MM.1S (cell line): ENCODE measurements around the gene RHOH.

Experiments
- DNase-seq: peaks from one replicate; pipeline ENCODE4 v3.0.0-alpha.2; 2015
- H2AFZ ChIP-seq: fragments of 300-600 bp; sonication (generic); 2 replicates; pipeline ENCODE4 v1.6.0; 2016; ENCODE audit warnings: antibody characterized with exemption, low read length
- H3F3A ChIP-seq: fragments of 300-600 bp; sonication (generic); 2 replicates; pipeline ENCODE4 v1.6.1; 2016; ENCODE audit warnings: mild to moderate bottlenecking, antibody characterized with exemption, low read length, moderate library complexity, mixed read lengths; ENCODE audit not compliant: insufficient read depth
- H3K27ac ChIP-seq: fragments of 300-600 bp; sonication (generic); 2 replicates; pipeline ENCODE4 v1.5.1; 2016; ENCODE audit warnings: mild to moderate bottlenecking, low read length
- H3K27me3 ChIP-seq: fragments of 300-600 bp; sonication (generic); replicated peaks from 2 replicates; pipeline ENCODE4 v1.6.0; 2016; ENCODE audit warnings: low read length; ENCODE audit not compliant: insufficient read depth
- H3K36me3 ChIP-seq: fragments of 300-600 bp; sonication (generic); replicated peaks from 2 replicates; pipeline ENCODE4 v1.6.1; 2016; ENCODE audit warnings: mild to moderate bottlenecking, low read length, mixed read lengths; ENCODE audit not compliant: insufficient read depth
- H3K4me1 ChIP-seq: fragments of 300-600 bp; sonication (generic); 2 replicates; pipeline ENCODE4 v1.6.1; 2016; ENCODE audit warnings: low read length, mixed read lengths
- H3K4me2 ChIP-seq: fragments of 300-600 bp; sonication (generic); 2 replicates; pipeline ENCODE4 v1.6.0; 2016; ENCODE audit warnings: low read depth, low read length
- H3K4me3 ChIP-seq: fragments of 300-600 bp; sonication (generic); 2 replicates; pipeline ENCODE4 v1.5.1; 2016; ENCODE audit warnings: low read length, mixed read lengths
- H3K79me2 ChIP-seq: fragments of 300-600 bp; sonication (generic); 2 replicates; pipeline ENCODE4 v1.6.1; 2016; ENCODE audit warnings: mixed run types, low read length, mixed read lengths
- H3K9ac ChIP-seq: fragments of 300-600 bp; sonication (generic); 2 replicates; pipeline ENCODE4 v1.6.1; 2016; ENCODE audit warnings: low read length, mixed read lengths
- H3K9me2 ChIP-seq: fragments of 300-600 bp; sonication (generic); replicated peaks from 2 replicates; pipeline ENCODE4 v1.6.1; 2016; ENCODE audit warnings: mild to moderate bottlenecking, low read length, mixed read lengths; ENCODE audit not compliant: insufficient read depth
- H3K9me3 ChIP-seq: fragments of 300-600 bp; sonication (generic); replicated peaks from 2 replicates; pipeline ENCODE4 v1.6.1; 2016; ENCODE audit warnings: mild to moderate bottlenecking, low read length, mixed read lengths; ENCODE audit not compliant: insufficient read depth
- H4K20me1 ChIP-seq: fragments of 300-600 bp; sonication (generic); 2 replicates; pipeline ENCODE4 v1.6.1; 2016; ENCODE audit warnings: mild to moderate bottlenecking, low read length, moderate library complexity, mixed read lengths; ENCODE audit not compliant: insufficient read depth
- EZH2 ChIP-seq: fragments of 300-600 bp; sonication (generic); optimal IDR thresholded peaks from 2 replicates; pipeline ENCODE3; 2017; ENCODE audit warnings: low read depth, mild to moderate bottlenecking, antibody characterized with exemption, low read length, mixed read lengths
- EZH2phosphoT487 ChIP-seq: fragments of 300-600 bp; sonication (generic); IDR thresholded peaks from 2 replicates; pipeline ENCODE4 v1.6.1; 2018; ENCODE audit warnings: antibody characterized with exemption, low read length
- TF ChIP-seq, protein P1 (sequence below): fragments of 300-600 bp; sonication (generic); IDR thresholded peaks from 2 replicates; pipeline ENCODE4 v1.5.1; 2016; ENCODE audit warnings: antibody characterized with exemption, low read length, mixed read lengths

The RHOH gene

DNA sequence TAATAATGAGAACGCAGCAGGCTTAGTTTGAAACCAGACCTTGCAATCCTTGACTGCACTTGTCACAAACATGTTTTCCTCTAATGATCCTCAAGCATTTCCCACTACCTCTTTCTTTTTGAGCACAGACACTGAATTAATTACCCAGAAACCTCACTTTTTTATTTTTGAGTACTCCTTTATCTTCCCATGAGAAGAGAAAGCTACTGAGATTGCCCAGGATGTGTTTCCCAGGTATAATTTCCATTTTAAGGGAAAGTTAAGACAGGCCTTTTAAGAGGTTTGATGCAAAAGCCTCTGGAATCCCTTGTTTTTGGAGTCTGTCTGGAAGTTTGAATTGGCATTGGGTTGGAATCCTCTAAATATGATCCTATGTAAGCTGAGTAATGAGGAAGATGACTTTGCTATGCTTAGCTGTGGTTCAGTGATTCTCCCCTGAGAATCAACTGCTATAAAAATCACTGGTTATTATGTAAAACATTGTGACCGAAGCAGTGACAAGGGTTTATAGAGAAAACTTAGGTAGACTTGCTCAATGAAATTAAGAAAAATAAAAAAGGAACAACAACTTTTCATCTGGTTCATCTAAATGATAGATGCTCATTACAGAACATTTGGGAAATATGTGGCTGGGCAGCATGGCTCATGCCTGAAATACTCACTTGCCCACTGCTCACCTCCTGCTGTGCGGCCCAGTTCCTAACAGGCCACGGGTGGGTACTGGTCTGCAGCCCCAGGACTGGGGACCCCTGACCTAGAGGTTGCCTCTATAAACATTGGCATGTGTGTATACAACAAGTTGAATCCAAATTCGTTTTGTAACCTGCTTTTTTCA lies 10.8 kb upstream of the RHOH start:
- Histone ChIP-seq H2AFZ (no peak overlapping the region), H3K36me3 (no peaks in the 10 kb centered on the region), H3K9me3 (no peaks in the 10 kb centered on the region), H3K4me1 (peaks cover 4% of the 10 kb centered on the region; the same call in 1 of the 2 replicates), H3K79me2 (peaks cover 21% of the 10 kb centered on the region), H3K27me3 (no peaks in the 10 kb centered on the region), H3K9me2 (no peaks in the 10 kb centered on the region), H3K9ac (no peak overlapping the region), H3K4me3 (no peak overlapping the region), H3F3A (0 out of 2 replicates have a peak, but pooled peaks cover 4% of the 10 kb centered on the region), H3K27ac (no peak overlapping the region), H3K4me2 (no peak overlapping the region), H4K20me1 (no peaks in the 10 kb centered on the region)
- no peak for TF ChIP-seq EZH2
- TF ChIP-seq EZH2phosphoT487, result no peak
- TF ChIP-seq, protein P1, sequence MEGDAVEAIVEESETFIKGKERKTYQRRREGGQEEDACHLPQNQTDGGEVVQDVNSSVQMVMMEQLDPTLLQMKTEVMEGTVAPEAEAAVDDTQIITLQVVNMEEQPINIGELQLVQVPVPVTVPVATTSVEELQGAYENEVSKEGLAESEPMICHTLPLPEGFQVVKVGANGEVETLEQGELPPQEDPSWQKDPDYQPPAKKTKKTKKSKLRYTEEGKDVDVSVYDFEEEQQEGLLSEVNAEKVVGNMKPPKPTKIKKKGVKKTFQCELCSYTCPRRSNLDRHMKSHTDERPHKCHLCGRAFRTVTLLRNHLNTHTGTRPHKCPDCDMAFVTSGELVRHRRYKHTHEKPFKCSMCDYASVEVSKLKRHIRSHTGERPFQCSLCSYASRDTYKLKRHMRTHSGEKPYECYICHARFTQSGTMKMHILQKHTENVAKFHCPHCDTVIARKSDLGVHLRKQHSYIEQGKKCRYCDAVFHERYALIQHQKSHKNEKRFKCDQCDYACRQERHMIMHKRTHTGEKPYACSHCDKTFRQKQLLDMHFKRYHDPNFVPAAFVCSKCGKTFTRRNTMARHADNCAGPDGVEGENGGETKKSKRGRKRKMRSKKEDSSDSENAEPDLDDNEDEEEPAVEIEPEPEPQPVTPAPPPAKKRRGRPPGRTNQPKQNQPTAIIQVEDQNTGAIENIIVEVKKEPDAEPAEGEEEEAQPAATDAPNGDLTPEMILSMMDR, result no peak
- no peak for DNase-seq

DNA sequence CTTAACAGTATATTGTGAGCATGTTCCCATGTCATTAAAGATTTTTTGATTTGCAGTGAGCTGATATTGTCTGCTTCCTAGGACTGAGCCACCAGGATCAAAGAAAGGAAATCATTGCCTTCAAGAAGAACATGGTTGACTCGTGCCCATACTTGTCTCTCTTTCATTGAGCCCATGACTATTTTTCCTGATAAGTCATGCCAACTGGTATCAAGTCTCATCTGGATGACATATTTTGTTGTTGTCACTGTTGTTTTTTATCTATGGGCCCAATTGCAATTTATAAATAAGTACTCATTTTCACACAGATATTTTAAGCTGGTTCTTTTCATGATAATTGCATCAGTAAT lies 10.2 kb upstream of the RHOH start:
- Histone ChIP-seq H3K27ac (no peak overlapping the region), H3K79me2 (peaks cover 27% of the 10 kb centered on the region), H3K36me3 (no peaks in the 10 kb centered on the region), H3K4me2 (no peak overlapping the region), H4K20me1 (no peaks in the 10 kb centered on the region), H3K9me2 (no peaks in the 10 kb centered on the region), H3K27me3 (no peaks in the 10 kb centered on the region), H3K4me1 (peaks cover 4% of the 10 kb centered on the region; the same call in 1 of the 2 replicates), H3K9me3 (no peaks in the 10 kb centered on the region), H3K9ac (no peak overlapping the region), H3K4me3 (no peak overlapping the region), H2AFZ (no peak overlapping the region), H3F3A (peaks cover 8% of the 10 kb centered on the region; the same call in 1 of the 2 replicates)
- TF ChIP-seq, protein P1, result no peak
- no peak for TF ChIP-seq EZH2phosphoT487
- no peak for TF ChIP-seq EZH2
- no peak for DNase-seq

DNA sequence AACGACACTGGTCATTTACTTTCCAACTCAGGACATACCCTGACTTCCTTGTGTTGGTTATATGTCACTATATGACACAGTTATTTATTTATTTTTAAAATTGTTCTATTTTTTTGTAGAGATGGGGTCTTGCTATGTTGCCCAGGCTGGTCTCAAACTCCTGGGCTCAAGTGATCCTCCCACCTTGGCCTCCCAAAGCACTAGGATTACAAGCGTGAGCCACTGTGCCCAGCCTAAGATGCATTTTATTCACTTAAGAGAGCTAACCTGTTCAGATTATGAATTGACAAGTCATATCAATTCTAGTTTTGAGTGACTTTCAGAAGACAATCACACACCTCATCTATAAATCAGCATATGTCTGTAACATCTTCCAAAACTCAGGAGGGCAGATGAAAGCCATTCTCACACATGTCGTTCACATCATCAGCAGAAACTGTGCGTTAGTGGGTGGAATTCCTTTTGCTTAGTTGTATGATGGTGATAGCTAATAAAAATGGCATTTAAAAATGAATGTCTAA lies 9.4 kb upstream of the RHOH start:
- peaks cover 4% of the 10 kb centered on the region; the same call in 1 of the 2 replicates for H3K4me1 ChIP-seq
- no peaks in the 10 kb centered on the region for H3K36me3 ChIP-seq
- H3K27me3 ChIP-seq, result no peaks in the 10 kb centered on the region
- H3K9me2 ChIP-seq, result no peaks in the 10 kb centered on the region
- H3K27ac ChIP-seq, result no peak overlapping the region
- H3F3A ChIP-seq, result peaks cover 16% of the 10 kb centered on the region
- no peaks in the 10 kb centered on the region for H4K20me1 ChIP-seq
- no peak overlapping the region for H3K9ac ChIP-seq
- H2AFZ ChIP-seq, result no peak overlapping the region
- no peak overlapping the region for H3K4me3 ChIP-seq
- no peak overlapping the region for H3K4me2 ChIP-seq
- H3K79me2 ChIP-seq, result peaks cover 35% of the 10 kb centered on the region
- DNase-seq, result no peak
- H3K9me3 ChIP-seq, result no peaks in the 10 kb centered on the region
- TF ChIP-seq EZH2phosphoT487 (no peak), EZH2 (no peak)
- TF ChIP-seq, protein P1, result no peak
